ENCODE data around the gene ATAD3A. TPM values are rescaled to one million over a fixed set of nuclear protein-coding genes. Genes with fewer than 3 reads are reported as not detected.

ATAD3A gene
- total and polyA plus RNA-seq, 2 donors (not counting 1 experiment from before 2014, with no cell fraction given) = 12.5 to 18.0 TPM

- Histone ChIP-seq H3K4me3 (replicated peaks in 1 of 4; ENCODE audit: control extremely low read depth in 1 of 4, insufficient read depth in 1 of 4, low read depth in 3 of 4, low read length in 4 of 4) (no peak overlapping the region), H2AFZ (ENCODE audit: low read length) (no peak overlapping the region), H3K27ac (ENCODE audit: insufficient read depth, low read length) (no peak overlapping the region), H3K4me1 (ENCODE audit: control insufficient read depth, extremely low read depth, insufficient read depth, low read length) (peaks cover 3% of the 10 kb centered on the region), H3K9ac (ENCODE audit: insufficient read depth, low read length) (no peak overlapping the region), H3K9me3 (ENCODE audit: control insufficient read depth, insufficient read depth, low read depth, low read length) (no peaks in the 10 kb centered on the region), H3K27me3 (ENCODE audit: control insufficient read depth, insufficient read depth, low read length) (no peaks in the 10 kb centered on the region), H3K4me2 (ENCODE audit: extremely low read depth, insufficient read depth, low read length) (no peak overlapping the region), H4K20me1 (ENCODE audit: control insufficient read depth, extremely low read depth, insufficient read depth, low read length) (no peaks in the 10 kb centered on the region), H3K79me2 (ENCODE audit: control insufficient read depth, insufficient read depth, low read length) (peaks cover under 1% of the 10 kb centered on the region), H3K36me3 (ENCODE audit: control insufficient read depth, insufficient read depth, low read length) (peaks cover 15% of the 10 kb centered on the region)
- no peak for TF ChIP-seq EZH2 (IDR thresholded peaks at IDR 0.05; ENCODE audit: low read length, missing control alignments)
- no peak for TF ChIP-seq CTCF (conservative IDR thresholded peaks at IDR 0.05 in 1 of 2, IDR thresholded peaks at IDR 0.05 in 1 of 2; ENCODE audit: low read depth in 1 of 2, low read length in 2 of 2)
- DNase-seq (ENCODE audit: low read depth in 2 of 2) = no peak
Observed at GRCh38 chr1:1544544-1544943, 32.6 kb downstream of the ATAD3A start.

- H3K27ac ChIP-seq (ENCODE audit: insufficient read depth, low read length) = no peak overlapping the region
- H3K9ac ChIP-seq (ENCODE audit: insufficient read depth, low read length) = no peak overlapping the region
Observed at GRCh38 chr1:1545946-1546737, 34.2 kb downstream of the ATAD3A start.

GRCh38 chr1:1547011-1547410 is 35.0 kb downstream of the ATAD3A start:
- H2AFZ ChIP-seq (ENCODE audit: low read length) = no peak overlapping the region
- DNase-seq (ENCODE audit: low read depth in 2 of 2) = no peak
- no peak overlapping the region for H3K9ac ChIP-seq (ENCODE audit: insufficient read depth, low read length)
- peaks cover 10% of the 10 kb centered on the region for H3K79me2 ChIP-seq (ENCODE audit: control insufficient read depth, insufficient read depth, low read length)
- peaks cover 12% of the 10 kb centered on the region for H3K36me3 ChIP-seq (ENCODE audit: control insufficient read depth, insufficient read depth, low read length)
- no peak overlapping the region for H3K27ac ChIP-seq (ENCODE audit: insufficient read depth, low read length)
- no peaks in the 10 kb centered on the region for H3K9me3 ChIP-seq (ENCODE audit: control insufficient read depth, insufficient read depth, low read depth, low read length)
- H3K27me3 ChIP-seq (ENCODE audit: control insufficient read depth, insufficient read depth, low read length) = no peaks in the 10 kb centered on the region
- TF ChIP-seq CTCF (conservative IDR thresholded peaks at IDR 0.05 in 1 of 2, IDR thresholded peaks at IDR 0.05 in 1 of 2; ENCODE audit: low read depth in 1 of 2, low read length in 2 of 2) (no peak), EZH2 (IDR thresholded peaks at IDR 0.05; ENCODE audit: low read length, missing control alignments) (no peak)
- H3K4me2 ChIP-seq (ENCODE audit: extremely low read depth, insufficient read depth, low read length) = no peak overlapping the region
- H4K20me1 ChIP-seq (ENCODE audit: control insufficient read depth, extremely low read depth, insufficient read depth, low read length) = no peaks in the 10 kb centered on the region
- H3K4me3 ChIP-seq (replicated peaks in 1 of 4; ENCODE audit: control extremely low read depth in 1 of 4, insufficient read depth in 1 of 4, low read depth in 3 of 4, low read length in 4 of 4) = no peak overlapping the region
- H3K4me1 ChIP-seq (ENCODE audit: control insufficient read depth, extremely low read depth, insufficient read depth, low read length) = peaks cover 9% of the 10 kb centered on the region

More at GRCh38 chr1:1545946-1546737, 34.2 kb downstream of the ATAD3A start:
- Histone ChIP-seq H4K20me1 (ENCODE audit: control insufficient read depth, extremely low read depth, insufficient read depth, low read length) (no peaks in the 10 kb centered on the region), H3K4me1 (ENCODE audit: control insufficient read depth, extremely low read depth, insufficient read depth, low read length) (peaks cover 5% of the 10 kb centered on the region), H2AFZ (ENCODE audit: low read length) (no peak overlapping the region), H3K79me2 (ENCODE audit: control insufficient read depth, insufficient read depth, low read length) (peaks cover 2% of the 10 kb centered on the region), H3K36me3 (ENCODE audit: control insufficient read depth, insufficient read depth, low read length) (peaks cover 13% of the 10 kb centered on the region), H3K27me3 (ENCODE audit: control insufficient read depth, insufficient read depth, low read length) (no peaks in the 10 kb centered on the region), H3K4me3 (replicated peaks in 1 of 4; ENCODE audit: control extremely low read depth in 1 of 4, insufficient read depth in 1 of 4, low read depth in 3 of 4, low read length in 4 of 4) (no peak overlapping the region), H3K9me3 (ENCODE audit: control insufficient read depth, insufficient read depth, low read depth, low read length) (no peaks in the 10 kb centered on the region), H3K4me2 (ENCODE audit: extremely low read depth, insufficient read depth, low read length) (no peak overlapping the region)
- TF ChIP-seq CTCF (conservative IDR thresholded peaks at IDR 0.05 in 1 of 2, IDR thresholded peaks at IDR 0.05 in 1 of 2; ENCODE audit: low read depth in 1 of 2, low read length in 2 of 2) = no peak
- no peak for TF ChIP-seq EZH2 (IDR thresholded peaks at IDR 0.05; ENCODE audit: low read length, missing control alignments)
- DNase-seq (ENCODE audit: low read depth in 2 of 2) = no peak

Measured in fibroblast of lung (primary cell).